Type B pancreatic cell (in vitro differentiated cells): ENCODE results near the gene C6orf89. TPM values are rescaled to one million over a fixed set of nuclear protein-coding genes. Genes with fewer than 3 reads are reported as not detected.
A peak's percentile ranks its signal among the peaks of the same experiment; 100 is the strongest.

Experiments
- DNase-seq: peaks from one replicate; pipeline ENCODE4 v3.0.0; 2021; ENCODE audit warnings: mixed read lengths; ENCODE audit not compliant: unreplicated experiment; ENCODE audit errors: extremely low spot score
- H3K27ac Mint-ChIP-seq: 2 replicates; pipeline ENCODE4 v1.8.0; 2021; ENCODE audit warnings: mild to moderate bottlenecking, mixed read lengths
- H3K27me3 Mint-ChIP-seq: 2 replicates; pipeline ENCODE4 v1.8.0; 2021; ENCODE audit warnings: mixed read lengths
- H3K36me3 Mint-ChIP-seq: 2 replicates; pipeline ENCODE4 v1.8.0; 2021; ENCODE audit warnings: mixed read lengths
- H3K4me1 Mint-ChIP-seq: one replicate; pipeline ENCODE4 v1.8.0; 2021; ENCODE audit warnings: mixed read lengths; ENCODE audit not compliant: unreplicated experiment
- H3K4me3 Mint-ChIP-seq: 2 replicates; pipeline ENCODE4 v1.8.0; 2021; ENCODE audit warnings: mild to moderate bottlenecking, mixed read lengths
- H3K9me3 Mint-ChIP-seq: 2 replicates; pipeline ENCODE4 v1.8.0; 2021; ENCODE audit warnings: mixed read lengths
- total RNA-seq: library from RNA; stranded (reverse); gene quantifications from 2 replicates; pipeline ENCODE4 v1.2.1, GENCODE V29; 2021; ENCODE audit warnings: low replicate concordance
- TF ChIP-seq, protein P1 (sequence below): fragments of 200-600 bp; sonication (generic); conservative IDR thresholded peaks from 2 replicates; pipeline ENCODE4 v1.5.0; 2021; ENCODE audit warnings: antibody characterized with exemption, mild to moderate bottlenecking

C6orf89 gene
- total RNA-seq, 1 donor from 2014 or later, result 37.9 TPM

DNA sequence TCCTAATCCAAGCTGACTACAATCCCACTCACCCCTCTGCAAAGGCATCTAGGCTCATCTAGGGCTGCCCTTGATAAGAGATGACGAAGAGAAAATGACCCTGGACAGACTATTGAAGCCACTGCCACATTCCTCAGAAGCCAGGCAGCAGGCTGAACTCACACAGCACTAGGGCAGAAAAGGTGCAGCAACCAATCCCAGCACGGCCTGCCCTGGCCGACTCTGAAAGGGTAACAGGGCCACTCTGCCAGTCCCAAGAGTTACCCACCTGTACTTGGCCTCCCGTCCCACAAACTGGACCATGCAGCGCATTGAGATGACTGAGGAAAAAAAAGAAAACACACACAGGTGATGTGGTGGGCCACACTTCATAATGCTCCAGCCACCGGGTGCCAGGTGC is 91.2 kb downstream of the C6orf89 start:
- no peak overlapping the region for H3K4me3 Mint-ChIP-seq
- H3K36me3 Mint-ChIP-seq, result peaks cover 21% of the 10 kb centered on the region
- peaks cover 22% of the 10 kb centered on the region for H3K4me1 Mint-ChIP-seq
- no peaks in the 10 kb centered on the region for H3K9me3 Mint-ChIP-seq
- TF ChIP-seq, protein P1, sequence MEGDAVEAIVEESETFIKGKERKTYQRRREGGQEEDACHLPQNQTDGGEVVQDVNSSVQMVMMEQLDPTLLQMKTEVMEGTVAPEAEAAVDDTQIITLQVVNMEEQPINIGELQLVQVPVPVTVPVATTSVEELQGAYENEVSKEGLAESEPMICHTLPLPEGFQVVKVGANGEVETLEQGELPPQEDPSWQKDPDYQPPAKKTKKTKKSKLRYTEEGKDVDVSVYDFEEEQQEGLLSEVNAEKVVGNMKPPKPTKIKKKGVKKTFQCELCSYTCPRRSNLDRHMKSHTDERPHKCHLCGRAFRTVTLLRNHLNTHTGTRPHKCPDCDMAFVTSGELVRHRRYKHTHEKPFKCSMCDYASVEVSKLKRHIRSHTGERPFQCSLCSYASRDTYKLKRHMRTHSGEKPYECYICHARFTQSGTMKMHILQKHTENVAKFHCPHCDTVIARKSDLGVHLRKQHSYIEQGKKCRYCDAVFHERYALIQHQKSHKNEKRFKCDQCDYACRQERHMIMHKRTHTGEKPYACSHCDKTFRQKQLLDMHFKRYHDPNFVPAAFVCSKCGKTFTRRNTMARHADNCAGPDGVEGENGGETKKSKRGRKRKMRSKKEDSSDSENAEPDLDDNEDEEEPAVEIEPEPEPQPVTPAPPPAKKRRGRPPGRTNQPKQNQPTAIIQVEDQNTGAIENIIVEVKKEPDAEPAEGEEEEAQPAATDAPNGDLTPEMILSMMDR, result no peak
- H3K27ac Mint-ChIP-seq, result no peak overlapping the region
- DNase-seq, result no peak
- no peaks in the 10 kb centered on the region for H3K27me3 Mint-ChIP-seq

DNA sequence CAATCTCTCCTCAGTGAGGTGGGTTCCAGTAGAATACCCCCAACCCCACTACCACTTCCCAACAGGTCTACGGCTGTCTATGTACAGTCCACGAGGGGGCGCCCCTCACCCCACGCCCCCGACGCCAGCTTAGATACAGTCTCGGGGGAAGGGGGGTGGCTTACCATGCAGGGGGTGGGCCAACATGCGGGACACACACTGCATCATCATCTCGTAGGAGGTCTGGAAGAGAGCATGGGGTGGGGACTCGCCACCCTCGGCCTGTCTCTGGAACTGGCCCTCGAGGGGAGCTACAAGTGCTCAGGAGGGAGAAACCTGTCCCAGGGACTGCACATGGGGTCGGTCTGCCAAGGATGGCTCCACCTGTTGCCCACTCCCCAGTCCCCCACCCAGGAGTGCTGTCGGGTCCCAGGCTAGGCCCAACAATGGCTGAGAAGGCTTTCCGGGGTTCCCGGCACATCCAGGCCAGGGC is 91.8 kb downstream of the C6orf89 start:
- Mint-ChIP-seq H3K27me3 (no peaks in the 10 kb centered on the region), H3K9me3 (no peaks in the 10 kb centered on the region), H3K27ac (no peak overlapping the region), H3K4me1 (peaks cover 24% of the 10 kb centered on the region), H3K36me3 (peaks cover 23% of the 10 kb centered on the region), H3K4me3 (no peak overlapping the region)
- TF ChIP-seq, protein P1, result peak; percentile 56
- DNase-seq, result no peak

Other genes with a start within 250 kb of the C6orf89 start
- 76.3 and 185 TPM in 2 replicates for gene CDKN1A, start 207.2 kb upstream of the C6orf89 start, total RNA-seq
- gene RAB44, start 188.1 kb upstream of the C6orf89 start, total RNA-seq, result 0.07 TPM in 1 of 2 replicates, not detected in the other
- 0.14 and 0.72 TPM in 2 replicates for gene CPNE5, start 46.5 kb upstream of the C6orf89 start, total RNA-seq
- gene PPIL1, start 11.1 kb upstream of the C6orf89 start, total RNA-seq, result 35.1 and 50.4 TPM in 2 replicates
- gene PI16, start 68.8 kb downstream of the C6orf89 start, total RNA-seq, result not detected in 2 replicates
- 163 and 184 TPM in 2 replicates for gene MTCH1, start 100.2 kb downstream of the C6orf89 start, total RNA-seq
- gene FGD2, start 119.7 kb downstream of the C6orf89 start, total RNA-seq, result 0.10 TPM in 1 of 2 replicates, not detected in the other